H1 (cell line): Measurements from ENCODE around the gene HMGB1. TPM values are rescaled to one million over a fixed set of nuclear protein-coding genes. Genes with fewer than 3 reads are reported as not detected.
A peak's percentile ranks its signal among the peaks of the same experiment; 100 is the strongest.

ENCODE experiments used
- CEBPB ChIP-seq: IDR thresholded peaks from 2 replicates; pipeline ENCODE4 v1.6.1; 2012; ENCODE audit warnings: low read depth, low read length
- EP300 ChIP-seq, 2 experiments: IDR thresholded peaks; 1 replicate in 1 of 2; 2 replicates in 1 of 2; pipeline ENCODE4 v1.6.1; 2011 to 2012; ENCODE audit warnings: low read depth in 2 of 2, low read length in 2 of 2, mild to moderate bottlenecking in 2 of 2, borderline replicate concordance in 1 of 2, inconsistent platforms in 1 of 2, moderate library complexity in 1 of 2
- GABPA ChIP-seq: IDR thresholded peaks from 2 replicates; pipeline ENCODE4 v1.6.1; 2011; ENCODE audit warnings: mild to moderate bottlenecking, low read length, moderate library complexity, borderline replicate concordance; ENCODE audit not compliant: insufficient read depth
- MAFK ChIP-seq: IDR thresholded peaks from 2 replicates; pipeline ENCODE4 v1.6.1; 2012; ENCODE audit warnings: low read depth, mild to moderate bottlenecking, improper control_type of control experiment, low read length
- NANOG ChIP-seq: IDR thresholded peaks from 2 replicates; pipeline ENCODE4 v1.6.1; 2011; ENCODE audit warnings: low read length, low read depth, mild to moderate bottlenecking, inconsistent platforms; ENCODE audit not compliant: insufficient read depth, poor library complexity, severe bottlenecking
- POLR2A ChIP-seq, 2 experiments: IDR thresholded peaks; 1 replicate in 1 of 2; 2 replicates in 1 of 2; pipeline ENCODE4 v1.6.1; 2011; ENCODE audit warnings: low read depth in 2 of 2, low read length in 2 of 2, mild to moderate bottlenecking in 2 of 2; ENCODE audit errors: control extremely low read depth in 1 of 2
- RBBP5 ChIP-seq: IDR thresholded peaks from 2 replicates; pipeline ENCODE4 v1.7.1; 2012; ENCODE audit warnings: low read depth, mild to moderate bottlenecking, inconsistent platforms, low read length, moderate library complexity, borderline replicate concordance
- TCF12 ChIP-seq: IDR thresholded peaks from 2 replicates; pipeline ENCODE4 v1.6.1; 2011; ENCODE audit warnings: low read depth, mild to moderate bottlenecking, low read length
- polyA plus RNA-seq, 7 experiments: library from polyadenylated mRNA; depleted of rRNA in 3 of 7; stranded (reverse) in 5 of 7; unstranded in 2 of 7; fragments of >200 nt in 5 of 7; fragments of 200-250 nt in 2 of 7; gene quantifications; 1 replicate in 5 of 7; 2 replicates in 1 of 7; 4 replicates in 1 of 7; pipeline versions ENCODE4 v1.2.1 to v1.2.3, GENCODE V29; 2011 to 2013; ENCODE audit warnings: missing spikeins in 2 of 7, mixed read lengths in 2 of 7
- total RNA-seq: library from RNA; stranded (reverse); fragmentation: NEBNext Ultra II Directional; extraction: Animal tissue kit (Norgen Biotek cat#: 25700); gene quantifications from 2 replicates; pipeline ENCODE4 v1.2.1, GENCODE V29; 2021
- TF ChIP-seq, protein P1 (sequence below): fragments of 300-600 bp; sonication (generic); IDR thresholded peaks from 2 replicates; pipeline ENCODE4 v1.7.1; 2012; ENCODE audit warnings: low read length, moderate library complexity, mild to moderate bottlenecking, inconsistent platforms; ENCODE audit not compliant: insufficient replicate concordance
- TF ChIP-seq, protein P2 (sequence below): IDR thresholded peaks from 2 replicates; pipeline ENCODE4 v1.6.1; 2012; ENCODE audit warnings: inconsistent platforms
- TF ChIP-seq, protein P3 (sequence below): IDR thresholded peaks from 2 replicates; pipeline ENCODE4 v1.6.1; 2011; ENCODE audit warnings: low read depth, mild to moderate bottlenecking, low read length; ENCODE audit not compliant: insufficient read depth

Gene HMGB1
- total and polyA plus RNA-seq, 2 of the 8 experiments (the other 6 are each of a cell fraction or from before 2014, with no cell fraction given) = 123 to 776 TPM

GRCh38 chr13:30446126-30446500 is 19.6 kb downstream of the HMGB1 start (continued):
- TF ChIP-seq, protein P1, sequence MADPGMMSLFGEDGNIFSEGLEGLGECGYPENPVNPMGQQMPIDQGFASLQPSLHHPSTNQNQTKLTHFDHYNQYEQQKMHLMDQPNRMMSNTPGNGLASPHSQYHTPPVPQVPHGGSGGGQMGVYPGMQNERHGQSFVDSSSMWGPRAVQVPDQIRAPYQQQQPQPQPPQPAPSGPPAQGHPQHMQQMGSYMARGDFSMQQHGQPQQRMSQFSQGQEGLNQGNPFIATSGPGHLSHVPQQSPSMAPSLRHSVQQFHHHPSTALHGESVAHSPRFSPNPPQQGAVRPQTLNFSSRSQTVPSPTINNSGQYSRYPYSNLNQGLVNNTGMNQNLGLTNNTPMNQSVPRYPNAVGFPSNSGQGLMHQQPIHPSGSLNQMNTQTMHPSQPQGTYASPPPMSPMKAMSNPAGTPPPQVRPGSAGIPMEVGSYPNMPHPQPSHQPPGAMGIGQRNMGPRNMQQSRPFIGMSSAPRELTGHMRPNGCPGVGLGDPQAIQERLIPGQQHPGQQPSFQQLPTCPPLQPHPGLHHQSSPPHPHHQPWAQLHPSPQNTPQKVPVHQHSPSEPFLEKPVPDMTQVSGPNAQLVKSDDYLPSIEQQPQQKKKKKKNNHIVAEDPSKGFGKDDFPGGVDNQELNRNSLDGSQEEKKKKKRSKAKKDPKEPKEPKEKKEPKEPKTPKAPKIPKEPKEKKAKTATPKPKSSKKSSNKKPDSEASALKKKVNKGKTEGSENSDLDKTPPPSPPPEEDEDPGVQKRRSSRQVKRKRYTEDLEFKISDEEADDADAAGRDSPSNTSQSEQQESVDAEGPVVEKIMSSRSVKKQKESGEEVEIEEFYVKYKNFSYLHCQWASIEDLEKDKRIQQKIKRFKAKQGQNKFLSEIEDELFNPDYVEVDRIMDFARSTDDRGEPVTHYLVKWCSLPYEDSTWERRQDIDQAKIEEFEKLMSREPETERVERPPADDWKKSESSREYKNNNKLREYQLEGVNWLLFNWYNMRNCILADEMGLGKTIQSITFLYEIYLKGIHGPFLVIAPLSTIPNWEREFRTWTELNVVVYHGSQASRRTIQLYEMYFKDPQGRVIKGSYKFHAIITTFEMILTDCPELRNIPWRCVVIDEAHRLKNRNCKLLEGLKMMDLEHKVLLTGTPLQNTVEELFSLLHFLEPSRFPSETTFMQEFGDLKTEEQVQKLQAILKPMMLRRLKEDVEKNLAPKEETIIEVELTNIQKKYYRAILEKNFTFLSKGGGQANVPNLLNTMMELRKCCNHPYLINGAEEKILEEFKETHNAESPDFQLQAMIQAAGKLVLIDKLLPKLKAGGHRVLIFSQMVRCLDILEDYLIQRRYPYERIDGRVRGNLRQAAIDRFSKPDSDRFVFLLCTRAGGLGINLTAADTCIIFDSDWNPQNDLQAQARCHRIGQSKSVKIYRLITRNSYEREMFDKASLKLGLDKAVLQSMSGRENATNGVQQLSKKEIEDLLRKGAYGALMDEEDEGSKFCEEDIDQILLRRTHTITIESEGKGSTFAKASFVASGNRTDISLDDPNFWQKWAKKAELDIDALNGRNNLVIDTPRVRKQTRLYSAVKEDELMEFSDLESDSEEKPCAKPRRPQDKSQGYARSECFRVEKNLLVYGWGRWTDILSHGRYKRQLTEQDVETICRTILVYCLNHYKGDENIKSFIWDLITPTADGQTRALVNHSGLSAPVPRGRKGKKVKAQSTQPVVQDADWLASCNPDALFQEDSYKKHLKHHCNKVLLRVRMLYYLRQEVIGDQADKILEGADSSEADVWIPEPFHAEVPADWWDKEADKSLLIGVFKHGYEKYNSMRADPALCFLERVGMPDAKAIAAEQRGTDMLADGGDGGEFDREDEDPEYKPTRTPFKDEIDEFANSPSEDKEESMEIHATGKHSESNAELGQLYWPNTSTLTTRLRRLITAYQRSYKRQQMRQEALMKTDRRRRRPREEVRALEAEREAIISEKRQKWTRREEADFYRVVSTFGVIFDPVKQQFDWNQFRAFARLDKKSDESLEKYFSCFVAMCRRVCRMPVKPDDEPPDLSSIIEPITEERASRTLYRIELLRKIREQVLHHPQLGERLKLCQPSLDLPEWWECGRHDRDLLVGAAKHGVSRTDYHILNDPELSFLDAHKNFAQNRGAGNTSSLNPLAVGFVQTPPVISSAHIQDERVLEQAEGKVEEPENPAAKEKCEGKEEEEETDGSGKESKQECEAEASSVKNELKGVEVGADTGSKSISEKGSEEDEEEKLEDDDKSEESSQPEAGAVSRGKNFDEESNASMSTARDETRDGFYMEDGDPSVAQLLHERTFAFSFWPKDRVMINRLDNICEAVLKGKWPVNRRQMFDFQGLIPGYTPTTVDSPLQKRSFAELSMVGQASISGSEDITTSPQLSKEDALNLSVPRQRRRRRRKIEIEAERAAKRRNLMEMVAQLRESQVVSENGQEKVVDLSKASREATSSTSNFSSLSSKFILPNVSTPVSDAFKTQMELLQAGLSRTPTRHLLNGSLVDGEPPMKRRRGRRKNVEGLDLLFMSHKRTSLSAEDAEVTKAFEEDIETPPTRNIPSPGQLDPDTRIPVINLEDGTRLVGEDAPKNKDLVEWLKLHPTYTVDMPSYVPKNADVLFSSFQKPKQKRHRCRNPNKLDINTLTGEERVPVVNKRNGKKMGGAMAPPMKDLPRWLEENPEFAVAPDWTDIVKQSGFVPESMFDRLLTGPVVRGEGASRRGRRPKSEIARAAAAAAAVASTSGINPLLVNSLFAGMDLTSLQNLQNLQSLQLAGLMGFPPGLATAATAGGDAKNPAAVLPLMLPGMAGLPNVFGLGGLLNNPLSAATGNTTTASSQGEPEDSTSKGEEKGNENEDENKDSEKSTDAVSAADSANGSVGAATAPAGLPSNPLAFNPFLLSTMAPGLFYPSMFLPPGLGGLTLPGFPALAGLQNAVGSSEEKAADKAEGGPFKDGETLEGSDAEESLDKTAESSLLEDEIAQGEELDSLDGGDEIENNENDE = no peak
- TF ChIP-seq EP300 (IDR thresholded peaks at IDR 0.05; ENCODE audit: borderline replicate concordance in 1 of 2, low read depth in 2 of 2, low read length in 2 of 2) = no peak
- no peak for TF ChIP-seq GABPA
- no peak for TF ChIP-seq CEBPB
- TF ChIP-seq NANOG = peak; percentile 21
- TF ChIP-seq POLR2A (IDR thresholded peaks at IDR 0.05; ENCODE audit: control extremely low read depth in 1 of 2, low read depth in 2 of 2, low read length in 2 of 2) = peak in 1 of 2 experiments; percentile 35; a peak in 1 of 3 replicates
- TF ChIP-seq, protein P2, sequence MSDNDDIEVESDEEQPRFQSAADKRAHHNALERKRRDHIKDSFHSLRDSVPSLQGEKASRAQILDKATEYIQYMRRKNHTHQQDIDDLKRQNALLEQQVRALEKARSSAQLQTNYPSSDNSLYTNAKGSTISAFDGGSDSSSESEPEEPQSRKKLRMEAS = no peak
- TF ChIP-seq TCF12 = no peak
- TF ChIP-seq MAFK = no peak
- TF ChIP-seq, protein P3, sequence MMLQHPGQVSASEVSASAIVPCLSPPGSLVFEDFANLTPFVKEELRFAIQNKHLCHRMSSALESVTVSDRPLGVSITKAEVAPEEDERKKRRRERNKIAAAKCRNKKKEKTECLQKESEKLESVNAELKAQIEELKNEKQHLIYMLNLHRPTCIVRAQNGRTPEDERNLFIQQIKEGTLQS = no peak
- TF ChIP-seq RBBP5 = peak; percentile 14; the same call in 1 of the 2 replicates
